Measurements from ENCODE around the gene PUS7.
"Not testable (repeated sequence)": the region's sequence is repeated elsewhere in the genome, so short reads cannot be mapped to it uniquely, and the experiment has no call there.

PUS7 gene

DNA sequence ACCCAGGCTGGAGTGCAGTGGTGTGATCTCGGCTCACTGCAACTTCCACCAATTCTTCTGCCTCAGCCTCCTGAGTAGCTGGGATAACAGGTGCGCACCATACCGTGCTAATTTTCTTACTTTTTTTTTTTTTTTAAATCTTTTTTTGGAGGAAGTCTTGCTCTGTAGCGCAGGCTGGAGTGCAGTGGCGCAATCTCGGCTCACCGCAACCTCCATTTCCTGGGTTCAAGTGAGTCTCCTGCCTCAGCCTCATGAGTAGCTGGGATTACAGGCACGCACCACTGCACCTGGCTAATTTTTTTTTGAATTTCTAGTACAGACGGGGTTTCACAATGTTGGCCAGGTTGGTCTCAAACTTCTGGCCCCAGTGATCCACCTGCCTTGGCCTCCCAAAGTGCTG is 79.9 kb downstream of the PUS7 start:
- not testable (repeated sequence) for DNase-seq

DNA sequence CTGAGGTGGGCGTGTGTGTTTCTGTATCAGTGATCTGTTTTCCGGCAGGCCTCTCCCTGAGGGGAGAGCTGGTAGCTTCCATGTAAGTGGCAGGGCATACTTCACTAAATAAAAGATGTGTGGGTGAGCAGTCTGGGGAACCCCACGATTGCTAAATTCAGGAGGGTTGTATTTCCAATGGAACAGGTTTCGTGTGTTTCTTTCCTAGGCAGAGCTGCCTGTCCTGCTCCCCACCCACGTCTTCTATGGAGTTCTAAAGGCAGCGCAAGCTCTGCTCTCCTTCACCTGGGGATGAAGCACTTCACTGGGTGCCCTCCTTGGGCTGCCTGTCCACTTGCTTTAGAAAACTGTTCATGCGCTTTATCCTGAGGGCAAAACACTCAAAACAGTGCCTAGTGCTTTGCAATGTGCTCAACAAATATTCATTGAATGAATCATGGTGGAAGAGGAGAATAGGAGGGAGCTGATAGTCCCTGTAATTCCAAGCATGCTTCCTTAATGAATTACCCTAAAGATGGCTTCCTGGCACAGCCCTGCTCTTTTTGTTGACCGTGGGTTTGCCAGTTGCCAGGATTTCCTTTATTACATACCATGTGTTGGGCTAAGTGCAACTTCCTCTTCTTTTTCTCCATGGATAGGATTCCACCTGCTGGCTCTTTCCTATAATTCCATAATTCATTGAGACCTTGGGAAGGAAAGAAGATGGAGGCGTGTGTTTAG is 82.7 kb downstream of the PUS7 start:
- no peak for DNase-seq

DNA sequence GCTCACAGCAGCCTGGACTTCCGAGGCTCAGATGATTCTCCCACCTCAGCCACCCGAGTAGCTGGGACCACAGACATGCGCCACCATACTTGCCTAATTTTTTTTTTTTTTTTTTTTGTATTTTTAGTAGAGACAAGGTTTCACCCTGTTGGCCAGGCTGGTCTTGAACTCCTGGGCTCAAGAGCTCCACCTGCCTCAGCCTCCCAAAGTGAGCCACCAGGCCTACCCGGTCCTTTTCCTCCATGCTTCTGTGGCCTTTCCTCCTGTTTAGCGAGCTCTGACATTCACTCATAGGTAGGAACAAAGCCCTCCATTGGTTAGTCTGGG is 83.3 kb downstream of the PUS7 start:
- DNase-seq, result no peak

DNA sequence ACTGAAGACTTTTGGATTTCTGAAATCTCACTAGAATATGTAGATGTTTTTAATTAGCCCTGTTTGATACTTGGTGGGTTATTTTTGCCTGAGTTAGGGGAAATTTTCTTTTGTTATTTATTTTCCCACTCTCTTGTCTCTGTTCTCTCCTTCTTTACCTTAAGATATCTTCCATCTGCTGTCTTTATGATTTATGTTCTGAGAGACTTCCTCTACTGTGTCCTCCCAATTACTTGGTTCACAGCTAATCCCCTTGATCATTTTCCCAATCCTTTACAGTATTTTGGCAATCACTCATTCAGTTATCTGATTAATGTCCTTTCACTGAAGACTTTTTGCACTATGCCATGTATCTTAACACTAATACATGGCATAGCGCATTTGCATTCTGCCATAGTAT is 83.8 kb downstream of the PUS7 start:
- no peak for DNase-seq

DNA sequence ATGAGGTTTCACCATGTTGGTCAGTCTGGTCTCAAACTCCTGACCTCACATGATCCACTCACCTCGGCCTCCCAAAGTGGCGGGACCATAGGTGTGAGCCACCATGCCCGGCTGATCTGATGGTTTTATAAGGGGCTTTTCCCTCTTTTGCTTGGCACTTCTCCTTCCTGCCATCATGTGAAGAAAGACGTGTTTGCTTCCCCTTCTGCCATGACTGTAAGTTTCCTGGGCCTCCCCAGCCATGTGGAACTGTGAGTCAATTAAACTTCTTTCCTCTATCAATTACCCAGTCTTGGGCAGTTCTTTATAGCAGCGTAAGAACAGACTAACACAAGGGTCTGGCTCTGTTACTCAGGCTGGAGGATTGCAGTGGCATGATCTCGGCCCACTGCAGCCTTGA is 84.7 kb downstream of the PUS7 start:
- DNase-seq, result not testable (repeated sequence)

DNA sequence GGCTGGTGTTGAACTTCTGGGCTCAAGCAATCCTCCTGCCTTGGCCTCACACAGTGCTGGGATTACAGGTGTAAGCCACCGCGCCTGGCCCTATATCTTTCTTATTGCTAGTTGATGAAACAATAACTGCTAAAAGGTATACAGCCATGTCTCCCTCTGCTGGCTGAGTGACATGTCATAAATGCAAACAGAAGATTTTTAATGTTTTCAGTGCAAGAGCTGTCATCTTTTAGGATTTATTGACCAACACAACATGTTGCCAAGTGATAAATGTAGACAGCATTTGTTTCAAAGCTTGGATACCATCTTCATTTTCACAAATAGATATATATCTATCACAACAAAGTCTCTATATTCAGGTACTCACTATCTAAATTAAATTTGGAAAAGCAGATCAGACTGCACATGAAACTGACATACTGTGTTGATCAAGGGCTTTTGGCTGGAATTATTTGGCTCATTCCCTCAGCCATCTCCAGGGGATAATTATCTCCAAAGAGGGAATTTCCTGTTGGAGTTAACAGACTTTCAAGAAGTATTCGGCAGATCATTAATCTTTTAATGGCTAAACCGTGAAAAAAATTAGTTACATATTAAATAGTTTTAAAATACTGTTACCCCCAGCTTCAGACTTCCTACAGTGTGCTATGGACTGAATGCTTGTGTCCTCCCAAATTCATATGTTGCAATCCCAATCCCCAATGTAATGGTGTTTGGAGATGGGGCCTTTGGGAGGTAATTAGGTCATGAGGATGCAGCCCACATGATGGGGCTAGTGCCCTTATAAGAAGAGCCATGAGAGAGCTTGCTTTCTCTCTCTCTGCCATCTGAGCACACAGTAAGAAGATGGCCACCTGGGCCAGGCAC is 92.1 kb downstream of the PUS7 start:
- DNase-seq, result peak; percentile 27

DNA sequence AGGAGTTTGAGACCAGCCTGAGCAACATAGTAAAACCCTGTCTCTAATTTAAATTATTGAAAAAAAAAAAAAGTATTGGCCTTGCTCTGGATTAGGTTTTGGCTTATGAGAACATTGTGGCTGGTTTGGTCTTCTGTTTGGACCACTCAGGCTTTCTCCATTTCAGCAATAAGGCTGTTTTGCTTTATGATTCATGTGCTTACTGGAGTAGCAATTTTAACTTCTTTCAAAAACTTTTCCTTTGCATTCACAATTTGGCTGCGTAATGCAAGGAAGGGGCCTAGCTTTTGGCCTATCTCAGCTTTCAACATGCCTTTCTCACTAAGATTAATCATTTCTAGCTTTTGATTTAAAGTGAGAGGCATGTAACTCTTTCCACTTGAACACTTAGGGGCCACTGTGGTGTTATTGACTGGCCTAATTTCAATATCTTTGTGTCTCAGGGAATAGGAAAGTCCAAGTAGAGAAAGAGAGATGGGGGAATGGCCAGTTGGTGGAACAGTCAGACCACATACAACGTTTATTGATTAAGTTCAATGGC is 95.4 kb downstream of the PUS7 start:
- DNase-seq, result no peak

DNA sequence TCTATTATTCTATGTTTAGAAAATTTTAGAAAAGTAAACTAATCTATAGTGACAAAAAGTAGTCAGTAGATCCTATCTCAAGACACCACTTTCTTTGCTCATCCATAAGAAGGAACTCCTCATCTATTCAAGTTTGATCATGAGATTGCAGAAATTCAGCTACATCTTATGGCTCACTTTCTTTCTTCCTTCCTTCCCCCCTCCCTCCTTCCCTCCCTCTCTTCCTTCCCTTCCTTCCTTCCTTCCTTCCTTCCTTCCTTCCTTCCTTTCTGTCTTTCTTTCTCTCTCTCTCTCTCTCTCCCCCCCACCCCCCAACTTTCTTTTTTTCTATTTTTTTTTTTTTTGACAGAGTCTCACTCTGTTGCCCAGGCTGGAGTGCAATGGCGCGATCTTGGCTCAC is 98.1 kb downstream of the PUS7 start:
- no peak for DNase-seq

DNA sequence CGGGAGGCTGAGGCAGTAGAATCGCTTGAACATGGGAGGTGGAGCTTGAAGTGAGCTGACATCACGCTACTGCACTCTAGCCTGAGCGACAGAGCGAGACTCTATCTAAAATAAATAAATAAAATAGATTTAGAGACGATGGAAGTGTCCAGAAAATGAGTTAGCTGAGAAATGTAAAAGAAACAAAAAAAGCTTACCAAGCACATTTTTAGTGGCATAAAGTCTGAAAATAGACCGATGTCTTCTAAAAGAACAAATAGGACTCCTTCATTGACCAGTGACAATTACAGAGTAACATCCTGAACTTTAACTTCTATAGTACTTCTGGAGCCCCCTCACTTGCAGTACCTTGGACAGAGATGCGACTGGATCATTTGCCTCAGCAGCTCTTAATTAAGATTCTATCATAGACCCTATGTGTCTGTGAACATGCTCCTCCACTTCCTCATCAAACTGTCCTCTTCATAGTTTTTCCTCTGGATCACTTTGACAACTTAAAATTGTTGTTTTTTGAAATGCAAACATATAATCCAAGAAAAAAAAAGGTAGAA is 108.1 kb downstream of the PUS7 start:
- no peak for DNase-seq

DNA sequence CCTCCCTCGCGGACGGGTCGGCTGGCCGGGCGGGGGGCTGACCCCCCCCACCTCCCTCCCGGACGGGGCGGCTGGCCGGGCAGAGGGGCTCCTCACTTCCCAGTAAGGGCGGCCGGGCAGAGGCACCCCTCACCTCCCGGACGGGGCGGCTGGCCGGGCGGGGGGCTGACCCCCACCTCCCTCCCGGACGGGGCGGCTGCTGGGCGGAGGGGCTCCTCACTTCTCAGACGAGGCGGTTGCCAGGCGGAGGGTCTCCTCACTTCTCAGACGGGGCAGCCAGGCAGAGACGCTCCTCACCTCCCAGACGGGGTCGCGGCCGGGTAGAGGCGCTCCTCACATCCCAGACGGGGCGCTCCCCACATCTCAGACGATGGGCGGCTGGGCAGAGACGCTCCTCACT is 111.3 kb downstream of the PUS7 start:
- not testable (repeated sequence) for DNase-seq

DNA sequence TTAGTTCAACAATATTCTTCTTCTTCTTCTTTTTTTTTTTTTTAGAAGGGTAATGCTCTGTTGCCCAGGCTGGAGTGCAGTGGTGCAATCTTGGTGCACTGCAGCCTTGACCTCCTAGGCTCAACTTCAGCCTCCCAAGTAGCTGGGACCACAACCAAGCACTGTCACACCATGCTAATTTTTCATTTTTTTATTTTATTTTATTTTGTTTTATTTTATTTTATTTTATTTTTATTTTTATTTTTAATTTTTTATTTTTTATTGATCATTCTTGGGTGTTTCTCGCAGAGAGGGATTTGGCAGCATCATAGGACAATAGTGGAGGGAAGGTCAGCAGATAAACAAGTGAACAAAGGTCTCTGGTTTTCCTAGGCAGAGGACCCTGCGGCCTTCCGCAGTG is 112.3 kb downstream of the PUS7 start:
- DNase-seq, result not testable (repeated sequence)

DNA sequence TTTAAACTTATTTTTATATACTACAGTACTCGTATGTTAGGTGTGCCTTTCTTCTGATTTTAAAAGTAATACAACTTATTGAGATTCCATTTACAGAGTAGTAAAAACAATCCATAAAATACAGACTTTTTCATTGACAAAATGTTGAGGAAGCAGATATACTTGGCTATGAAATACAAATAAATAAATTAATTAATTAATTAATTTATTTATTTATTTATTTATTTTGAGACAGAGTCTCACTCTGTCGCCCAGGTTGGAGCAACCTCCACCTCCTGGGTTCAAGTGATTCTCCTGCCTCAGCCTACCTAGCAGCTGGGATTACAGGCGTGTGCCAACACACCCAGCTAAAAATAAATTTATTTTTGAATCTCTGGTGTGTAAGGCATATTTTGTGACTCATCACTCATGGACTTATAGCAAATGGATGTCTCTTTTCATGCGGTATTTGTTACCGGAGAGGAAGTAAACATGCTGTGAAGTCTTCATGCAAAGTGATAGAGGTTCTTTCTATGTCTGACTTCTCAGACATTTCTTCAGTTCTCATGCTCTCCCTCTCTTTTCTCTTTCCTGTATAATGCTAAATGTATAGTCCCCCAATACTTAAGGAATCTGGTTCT is 113.2 kb downstream of the PUS7 start:
- no peak for DNase-seq
